GM12865 (cell line): ENCODE data around the gene CHST5.

ENCODE experiments used
- DNase-seq: peaks from one replicate; pipeline ENCODE4 v3.0.0; 2010; ENCODE audit warnings: low read depth
- H3K4me3 ChIP-seq: 2 replicates; pipeline ENCODE4 v1.5.1; 2011; ENCODE audit warnings: mild to moderate bottlenecking, low read depth, low read length, control low read depth
- CTCF ChIP-seq: IDR thresholded peaks from 2 replicates; pipeline ENCODE4 v1.5.1; 2011; ENCODE audit warnings: low read length, control low read depth, low read depth, inconsistent platforms; ENCODE audit not compliant: insufficient read depth; ENCODE audit errors: missing control alignments

Gene CHST5

GRCh38 chr16:75486014-75486675, 49.8 kb downstream of the CHST5 start:
- TF ChIP-seq CTCF: no peak
- H3K4me3 ChIP-seq: no peak overlapping the region
- peak; percentile 25 for DNase-seq

- DNase-seq: peak; percentile 41
- TF ChIP-seq CTCF: no peak
- no peak overlapping the region for H3K4me3 ChIP-seq
Observed at GRCh38 chr16:75485230-75486013, 50.5 kb downstream of the CHST5 start.

DNA sequence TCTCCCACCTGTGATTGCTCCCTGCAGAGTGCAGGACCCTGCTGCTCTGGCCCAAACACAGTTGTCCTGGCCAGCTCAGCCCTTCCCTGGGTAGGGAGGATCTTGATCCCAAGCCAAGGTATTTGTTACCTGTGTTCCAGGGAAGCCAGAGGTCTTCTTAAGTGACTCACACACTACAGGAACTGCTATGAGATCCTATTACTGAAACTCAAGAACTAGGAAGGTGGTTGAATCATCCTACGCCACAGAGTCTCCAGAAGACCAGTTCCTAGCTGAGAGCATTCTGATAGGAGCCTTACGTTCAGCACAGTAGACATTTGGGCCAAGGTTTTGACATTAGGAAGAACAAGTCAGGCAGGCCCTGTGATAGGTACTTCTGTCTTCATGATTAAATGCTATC, 52.7 kb downstream of the CHST5 start:
- DNase-seq: no peak
- no peak overlapping the region for H3K4me3 ChIP-seq
- no peak for TF ChIP-seq CTCF

- no peak for DNase-seq
Observed at GRCh38 chr16:75482434-75483205, 53.3 kb downstream of the CHST5 start.

DNA sequence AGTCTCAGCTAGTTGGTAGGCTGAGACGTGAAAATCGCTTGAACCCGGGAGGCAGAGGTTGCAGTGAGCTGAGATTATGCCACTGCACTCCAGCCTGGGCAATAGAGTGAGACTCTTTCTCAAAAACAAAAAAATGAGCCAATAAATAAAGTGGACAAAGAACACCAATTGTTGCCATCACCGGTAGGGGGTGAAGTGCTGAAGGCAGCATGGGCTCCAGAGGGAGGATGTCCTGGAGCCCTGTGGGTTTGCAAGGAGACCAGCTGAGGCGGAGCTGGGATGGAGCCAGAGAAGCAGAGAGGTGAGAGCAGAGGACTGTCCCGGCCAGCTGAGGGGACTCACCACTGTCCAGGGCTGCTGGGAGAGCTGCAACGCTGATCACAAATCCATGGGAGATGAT, 54.4 kb downstream of the CHST5 start:
- H3K4me3 ChIP-seq: no peak overlapping the region
- no peak for DNase-seq
- TF ChIP-seq CTCF: no peak

More at GRCh38 chr16:75482434-75483205, 53.3 kb downstream of the CHST5 start:
- no peak overlapping the region for H3K4me3 ChIP-seq
- no peak for TF ChIP-seq CTCF

DNA sequence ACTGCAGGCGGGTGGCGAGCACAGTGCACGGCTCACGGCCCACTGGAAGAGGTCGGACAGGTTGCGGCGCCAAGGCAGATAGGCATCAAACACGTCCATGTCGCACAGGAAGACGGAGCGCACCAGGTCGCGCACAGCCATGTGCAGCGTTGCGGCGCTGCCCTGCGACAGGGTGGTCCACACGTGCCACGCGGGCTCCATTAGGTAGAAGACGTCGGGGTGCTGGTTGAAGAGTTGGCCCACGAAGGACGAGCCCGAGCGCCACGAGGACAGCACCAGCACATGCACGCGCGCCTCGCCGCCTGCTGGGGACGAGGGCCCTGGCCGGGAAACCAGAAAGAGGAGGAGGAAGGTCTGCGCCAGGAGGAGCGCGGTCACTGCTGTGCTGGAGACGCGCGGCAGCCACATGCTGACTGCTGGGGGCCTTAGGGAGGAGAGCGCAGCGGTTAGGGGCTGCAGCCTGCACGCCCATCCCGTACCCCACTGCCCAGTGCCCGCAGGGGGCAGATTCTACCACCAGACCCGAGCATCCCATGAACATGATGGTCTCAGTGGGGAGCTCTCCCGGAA, 56.4 kb downstream of the CHST5 start:
- DNase-seq: no peak
- no peak overlapping the region for H3K4me3 ChIP-seq
- TF ChIP-seq CTCF: no peak
